Neural cell (in vitro differentiated cells): Measurements from ENCODE around the gene TAF1C. TPM values are rescaled to one million over a fixed set of nuclear protein-coding genes. Genes with fewer than 3 reads are reported as not detected.

Experiments
- H2AFZ ChIP-seq: fragments of 200-600, 300-800 bp; sonication (generic), shearing (Covaris generic); 2 replicates; pipeline ENCODE4 v1.6.0; 2014; ENCODE audit warnings: low read depth, mild to moderate bottlenecking, antibody characterized with exemption, low read length, moderate library complexity
- H3F3A ChIP-seq: fragments of 200-600 bp; shearing (Covaris generic); 2 replicates; pipeline ENCODE4 v1.6.1; 2016; ENCODE audit warnings: mild to moderate bottlenecking, moderate library complexity, mixed read lengths, antibody characterized with exemption, low read length; ENCODE audit not compliant: insufficient read depth, poor library complexity, severe bottlenecking
- H3K27ac ChIP-seq: fragments of 200-600, 300-800 bp; sonication (generic), shearing (Covaris generic); 2 replicates; pipeline ENCODE4 v1.5.1; 2014; ENCODE audit warnings: mild to moderate bottlenecking, low read length, moderate library complexity
- H3K27me3 ChIP-seq: fragments of 300-800, 200-600 bp; sonication (generic), shearing (Covaris generic); 2 replicates; pipeline ENCODE4 v1.6.0; 2014; ENCODE audit warnings: mild to moderate bottlenecking, low read depth, low read length, moderate library complexity; ENCODE audit not compliant: insufficient read depth
- H3K36me3 ChIP-seq: fragments of 300-800, 200-600 bp; sonication (generic), shearing (Covaris generic); 2 replicates; pipeline ENCODE4 v1.5.1; 2014; ENCODE audit warnings: mild to moderate bottlenecking, antibody characterized with exemption, low read length, moderate library complexity; ENCODE audit not compliant: insufficient read depth
- H3K4me2 ChIP-seq: fragments of 300-800, 200-600 bp; sonication (generic), shearing (Covaris generic); 2 replicates; pipeline ENCODE4 v1.6.0; 2014; ENCODE audit warnings: mild to moderate bottlenecking, low read length
- H3K4me3 ChIP-seq: fragments of 300-800, 200-600 bp; sonication (generic), shearing (Covaris generic); 2 replicates; pipeline ENCODE4 v1.5.1; 2014; ENCODE audit warnings: mild to moderate bottlenecking, low read length, moderate library complexity
- H3K79me2 ChIP-seq: fragments of 200-600 bp; shearing (Covaris generic); replicated peaks from 2 replicates; pipeline ENCODE4 v1.6.0; 2014; ENCODE audit warnings: mild to moderate bottlenecking, low read length, moderate library complexity; ENCODE audit not compliant: insufficient read depth
- H3K9ac ChIP-seq: fragments of 300-800, 200-600 bp; sonication (generic), shearing (Covaris generic); 2 replicates; pipeline ENCODE4 v1.6.1; 2016; ENCODE audit warnings: mild to moderate bottlenecking, low read length, mixed read lengths
- H3K9me2 ChIP-seq: fragments of 200-600 bp; shearing (Covaris generic); 2 replicates; pipeline ENCODE4 v1.6.1; 2016; ENCODE audit warnings: mild to moderate bottlenecking, low read length, mixed read lengths; ENCODE audit not compliant: insufficient read depth
- H3K9me3 ChIP-seq: fragments of 200-600, 300-800 bp; sonication (generic), shearing (Covaris generic); 2 replicates; pipeline ENCODE4 v1.6.1; 2016; ENCODE audit warnings: mild to moderate bottlenecking, mixed run types, low read length, moderate library complexity, mixed read lengths
- H4K20me1 ChIP-seq: fragments of 200-600 bp; shearing (Covaris generic); 2 replicates; pipeline ENCODE4 v1.6.1; 2016; ENCODE audit warnings: mild to moderate bottlenecking, mixed run types; ENCODE audit not compliant: insufficient read depth
- EP300 ChIP-seq: fragments of 450-650 bp; conservative IDR thresholded peaks from 2 replicates; pipeline ENCODE4 v1.6.1; 2014; ENCODE audit warnings: antibody characterized with exemption, mild to moderate bottlenecking, moderate library complexity; ENCODE audit not compliant: poor library complexity, severe bottlenecking
- EZH2 ChIP-seq: fragments of 200-600, 300-800 bp; shearing (Covaris generic), sonication (generic); IDR thresholded peaks from 2 replicates; pipeline ENCODE4 v1.6.1; 2014; ENCODE audit warnings: antibody characterized with exemption, low read length, borderline replicate concordance, mild to moderate bottlenecking; ENCODE audit not compliant: insufficient read depth, poor library complexity, severe bottlenecking
- MXI1 ChIP-seq: fragments of 450-650 bp; conservative IDR thresholded peaks from 2 replicates; pipeline ENCODE4 v1.6.1; 2014; ENCODE audit warnings: antibody characterized with exemption, mild to moderate bottlenecking; ENCODE audit not compliant: poor library complexity, severe bottlenecking
- POLR2AphosphoS5 ChIP-seq: IDR thresholded peaks from 2 replicates; pipeline ENCODE4 v1.6.1; 2012
- RAD21 ChIP-seq: fragments of 450-650 bp; conservative IDR thresholded peaks from 2 replicates; pipeline ENCODE4 v1.6.1; 2014; ENCODE audit warnings: antibody characterized with exemption, mild to moderate bottlenecking, moderate library complexity
- REST ChIP-seq: IDR thresholded peaks from 2 replicates; pipeline ENCODE4 v1.6.1; 2012; ENCODE audit warnings: borderline replicate concordance
- SMC3 ChIP-seq: fragments of 450-650 bp; conservative IDR thresholded peaks from 2 replicates; pipeline ENCODE4 v1.6.1; 2014; ENCODE audit warnings: antibody characterized with exemption, mild to moderate bottlenecking, moderate library complexity; ENCODE audit not compliant: poor library complexity
- TAF1 ChIP-seq: IDR thresholded peaks from 2 replicates; pipeline ENCODE4 v1.6.1; 2012; ENCODE audit warnings: low read depth
- polyA plus RNA-seq: library from polyadenylated mRNA; depleted of rRNA; stranded (reverse); fragments of >200 nt; gene quantifications from 2 replicates; pipeline ENCODE4 v1.2.3, GENCODE V29; 2014
- TF ChIP-seq, protein P1 (sequence below): fragments of 450-650 bp; IDR thresholded peaks from 2 replicates; pipeline ENCODE4 v1.5.1; 2014; ENCODE audit warnings: antibody characterized with exemption, mild to moderate bottlenecking, moderate library complexity; ENCODE audit not compliant: poor library complexity, severe bottlenecking

Gene TAF1C
- polyA plus RNA-seq, 1 donor from 2014 or later: 25.5 TPM

DNA sequence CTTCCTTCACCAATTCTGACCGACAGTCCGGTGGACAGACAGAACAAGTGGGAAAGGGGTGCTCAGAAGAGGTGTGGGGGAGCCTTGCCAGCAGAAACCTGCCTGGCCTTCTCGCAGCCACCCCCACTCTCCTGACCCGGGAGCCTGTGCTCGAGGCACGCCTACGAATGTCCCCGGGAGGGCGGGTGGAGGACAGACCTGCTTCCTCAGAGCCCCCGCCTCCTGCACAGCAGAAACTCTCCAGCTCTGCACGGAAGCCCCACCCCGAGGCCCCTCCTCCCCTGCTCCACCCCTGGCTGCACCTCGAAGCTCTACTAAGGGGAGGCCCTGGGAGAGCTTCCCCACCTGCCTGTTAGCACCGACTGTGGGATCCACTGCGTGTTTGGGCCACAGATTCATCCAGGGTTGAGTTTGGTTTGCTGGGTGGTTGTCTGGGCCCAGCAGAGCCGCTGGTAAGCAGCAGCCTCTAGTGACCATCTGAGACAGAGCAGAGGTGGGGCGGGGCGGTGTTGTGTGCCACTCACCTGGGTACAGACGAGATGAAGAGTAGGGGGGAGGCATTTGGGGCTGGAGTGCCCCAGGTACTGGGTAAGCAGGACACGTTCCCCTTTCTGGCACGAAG lies 6.2 kb downstream of the TAF1C start:
- Histone ChIP-seq H3K79me2 (peaks cover 5% of the 10 kb centered on the region), H4K20me1 (no peaks in the 10 kb centered on the region), H3K9me3 (no peaks in the 10 kb centered on the region), H3F3A (no peaks in the 10 kb centered on the region), H3K9me2 (no peaks in the 10 kb centered on the region), H3K27me3 (no peaks in the 10 kb centered on the region), H3K9ac (no peak overlapping the region), H3K4me2 (no peak overlapping the region), H3K36me3 (no peaks in the 10 kb centered on the region), H2AFZ (no peak overlapping the region), H3K27ac (no peak overlapping the region), H3K4me3 (no peak overlapping the region)
- TF ChIP-seq, protein P1, sequence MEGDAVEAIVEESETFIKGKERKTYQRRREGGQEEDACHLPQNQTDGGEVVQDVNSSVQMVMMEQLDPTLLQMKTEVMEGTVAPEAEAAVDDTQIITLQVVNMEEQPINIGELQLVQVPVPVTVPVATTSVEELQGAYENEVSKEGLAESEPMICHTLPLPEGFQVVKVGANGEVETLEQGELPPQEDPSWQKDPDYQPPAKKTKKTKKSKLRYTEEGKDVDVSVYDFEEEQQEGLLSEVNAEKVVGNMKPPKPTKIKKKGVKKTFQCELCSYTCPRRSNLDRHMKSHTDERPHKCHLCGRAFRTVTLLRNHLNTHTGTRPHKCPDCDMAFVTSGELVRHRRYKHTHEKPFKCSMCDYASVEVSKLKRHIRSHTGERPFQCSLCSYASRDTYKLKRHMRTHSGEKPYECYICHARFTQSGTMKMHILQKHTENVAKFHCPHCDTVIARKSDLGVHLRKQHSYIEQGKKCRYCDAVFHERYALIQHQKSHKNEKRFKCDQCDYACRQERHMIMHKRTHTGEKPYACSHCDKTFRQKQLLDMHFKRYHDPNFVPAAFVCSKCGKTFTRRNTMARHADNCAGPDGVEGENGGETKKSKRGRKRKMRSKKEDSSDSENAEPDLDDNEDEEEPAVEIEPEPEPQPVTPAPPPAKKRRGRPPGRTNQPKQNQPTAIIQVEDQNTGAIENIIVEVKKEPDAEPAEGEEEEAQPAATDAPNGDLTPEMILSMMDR: no peak
- no peak for TF ChIP-seq TAF1
- no peak for TF ChIP-seq SMC3
- TF ChIP-seq EZH2: no peak
- no peak for TF ChIP-seq REST
- no peak for TF ChIP-seq RAD21
- TF ChIP-seq MXI1: no peak
- no peak for TF ChIP-seq POLR2AphosphoS5
- no peak for TF ChIP-seq EP300

DNA sequence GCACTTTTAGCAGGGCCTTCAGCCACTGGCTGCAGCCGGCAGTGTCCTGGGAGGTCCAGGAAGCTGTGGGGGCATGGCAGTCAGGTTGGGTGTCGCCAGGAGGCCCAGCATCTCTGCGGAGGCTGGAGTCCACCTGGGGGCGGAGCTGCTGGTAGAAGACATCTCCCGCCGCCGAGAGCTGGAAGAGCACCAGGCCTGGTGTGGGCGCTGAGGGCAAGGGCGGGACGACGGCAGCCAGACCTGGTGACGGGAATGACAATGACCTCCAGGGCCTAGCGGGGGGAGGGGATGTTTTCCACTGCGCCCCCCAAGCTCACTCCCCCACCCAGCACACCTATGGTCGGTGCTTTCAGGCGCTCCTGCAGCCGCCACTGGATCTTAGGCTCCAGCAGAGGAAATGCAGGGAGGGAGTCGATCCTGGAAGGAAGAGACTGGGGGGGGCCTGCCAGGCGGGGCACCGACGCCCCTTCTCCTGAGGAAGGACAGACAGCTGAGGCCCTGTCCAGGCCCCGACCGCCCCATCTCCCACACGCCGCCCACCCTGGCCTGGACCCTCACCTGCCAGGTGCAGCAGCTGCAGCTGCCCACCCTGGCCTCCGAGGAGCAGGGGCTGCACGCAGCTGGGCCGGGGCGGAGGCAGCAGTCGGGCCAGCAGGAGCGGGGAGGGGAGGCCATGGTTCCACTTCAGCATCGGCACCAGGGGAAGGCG lies 7.1 kb downstream of the TAF1C start:
- TF ChIP-seq MXI1: no peak
- TF ChIP-seq, protein P1: no peak
- TF ChIP-seq TAF1: no peak
- no peak for TF ChIP-seq POLR2AphosphoS5
- no peak for TF ChIP-seq SMC3
- TF ChIP-seq REST: no peak
- TF ChIP-seq RAD21: no peak
- TF ChIP-seq EZH2: no peak
- TF ChIP-seq EP300: no peak
- no peak overlapping the region for H3K4me3 ChIP-seq
- no peaks in the 10 kb centered on the region for H3K36me3 ChIP-seq
- H3K9me3 ChIP-seq: no peaks in the 10 kb centered on the region
- H3K27ac ChIP-seq: no peak overlapping the region
- no peak overlapping the region for H3K9ac ChIP-seq
- H4K20me1 ChIP-seq: no peaks in the 10 kb centered on the region
- no peaks in the 10 kb centered on the region for H3K27me3 ChIP-seq
- no peaks in the 10 kb centered on the region for H3K9me2 ChIP-seq
- no peaks in the 10 kb centered on the region for H3K79me2 ChIP-seq
- H3K4me2 ChIP-seq: no peak overlapping the region
- no peak overlapping the region for H2AFZ ChIP-seq
- H3F3A ChIP-seq: no peaks in the 10 kb centered on the region
